GM23248 (cell line): ENCODE results near the gene C10orf105. TPM values are rescaled to one million over a fixed set of nuclear protein-coding genes. Genes with fewer than 3 reads are reported as not detected.

Source experiments
- DNase-seq: peaks from one replicate; pipeline ENCODE4 v3.0.0-alpha.2; 2015
- H2AFZ ChIP-seq: fragments of 200-600 bp; sonication (generic); 2 replicates; pipeline ENCODE4 v1.6.1; 2016; ENCODE audit warnings: antibody characterized with exemption
- H3F3A ChIP-seq: fragments of 200-600 bp; sonication (generic); 2 replicates; pipeline ENCODE4 v1.6.1; 2016; ENCODE audit warnings: mild to moderate bottlenecking, antibody characterized with exemption, mixed run types; ENCODE audit not compliant: insufficient read depth
- H3K27ac ChIP-seq: fragments of 200-600 bp; sonication (generic); 2 replicates; pipeline ENCODE4 v1.5.1; 2016; ENCODE audit warnings: mild to moderate bottlenecking
- H3K27me3 ChIP-seq: fragments of 200-600 bp; sonication (generic); replicated peaks from 2 replicates; pipeline ENCODE4 v1.6.1; 2016; ENCODE audit warnings: mild to moderate bottlenecking; ENCODE audit not compliant: insufficient read depth
- H3K36me3 ChIP-seq: fragments of 200-600 bp; sonication (generic); 2 replicates; pipeline ENCODE4 v1.6.1; 2016; ENCODE audit warnings: low read depth, mild to moderate bottlenecking
- H3K4me1 ChIP-seq: fragments of 200-600 bp; sonication (generic); 2 replicates; pipeline ENCODE4 v1.6.1; 2016; ENCODE audit warnings: mild to moderate bottlenecking; ENCODE audit not compliant: insufficient read depth
- H3K4me2 ChIP-seq: fragments of 200-600 bp; sonication (generic); one replicate; pipeline ENCODE4 v1.6.1; 2016; ENCODE audit warnings: mild to moderate bottlenecking; ENCODE audit not compliant: unreplicated experiment
- H3K4me3 ChIP-seq: fragments of 200-600 bp; sonication (generic); 2 replicates; pipeline ENCODE4 v1.5.1; 2016; ENCODE audit warnings: mild to moderate bottlenecking
- H3K79me2 ChIP-seq: fragments of 200-600 bp; sonication (generic); 2 replicates; pipeline ENCODE4 v1.6.1; 2016; ENCODE audit warnings: mild to moderate bottlenecking; ENCODE audit not compliant: insufficient read depth
- H3K9ac ChIP-seq: fragments of 200-600 bp; sonication (generic); 2 replicates; pipeline ENCODE4 v1.6.1; 2016; ENCODE audit warnings: mild to moderate bottlenecking
- H3K9me2 ChIP-seq: fragments of 200-600 bp; sonication (generic); 2 replicates; pipeline ENCODE4 v1.6.1; 2016; ENCODE audit warnings: mixed run types, mild to moderate bottlenecking, moderate library complexity; ENCODE audit not compliant: insufficient read depth
- H3K9me3 ChIP-seq: fragments of 200-600 bp; sonication (generic); one replicate; pipeline ENCODE4 v1.6.1; 2017; ENCODE audit warnings: low read depth
- H4K20me1 ChIP-seq: fragments of 200-600 bp; sonication (generic); 2 replicates; pipeline ENCODE4 v1.6.0; 2016; ENCODE audit not compliant: insufficient read depth
- EZH2 ChIP-seq: fragments of 200-600 bp; sonication (generic); IDR thresholded peaks from 2 replicates; pipeline ENCODE4 v1.6.1; 2018; ENCODE audit warnings: antibody characterized with exemption, mild to moderate bottlenecking; ENCODE audit not compliant: insufficient read depth, poor library complexity, severe bottlenecking
- EZH2phosphoT487 ChIP-seq: fragments of 200-600 bp; sonication (generic); IDR thresholded peaks from 2 replicates; pipeline ENCODE4 v1.6.1; 2018; ENCODE audit warnings: antibody characterized with exemption, moderate library complexity, mild to moderate bottlenecking, low read depth; ENCODE audit not compliant: insufficient read depth
- WGBS, 2 experiments: methylation state at CpG; one replicate each; pipeline ENCODE4 v1.1.6; 2015 to 2017; ENCODE audit warnings: low lambda C conversion rate in 2 of 2, low coverage in 1 of 2; ENCODE audit errors: missing lambda C conversion rate in 2 of 2; 5-methylcytosine and 5-hydroxymethylcytosine counted together
- in situ Hi-C: fragments of 300-500 bp; cut with MboI; formaldehyde crosslinking; loops from 2 replicates; pipeline ENCODE4 v1.15.0; 2020
- polyA plus RNA-seq: library from polyadenylated mRNA; unstranded; fragments of >200 nt; fragmentation: Nextera tagmentation; extraction: Ambion mirVana; gene quantifications from 2 replicates; pipeline ENCODE4 v1.2.1, GENCODE V29; 2016
- total RNA-seq: library from RNA; depleted of rRNA; stranded (reverse); fragments of >200 nt; shearing (Covaris generic); gene quantifications from 2 replicates; pipeline ENCODE4 v1.2.3, GENCODE V29; 2014

The C10orf105 gene
- total and polyA plus RNA-seq, 2 experiments from 2014 or later, result not detected

DNA sequence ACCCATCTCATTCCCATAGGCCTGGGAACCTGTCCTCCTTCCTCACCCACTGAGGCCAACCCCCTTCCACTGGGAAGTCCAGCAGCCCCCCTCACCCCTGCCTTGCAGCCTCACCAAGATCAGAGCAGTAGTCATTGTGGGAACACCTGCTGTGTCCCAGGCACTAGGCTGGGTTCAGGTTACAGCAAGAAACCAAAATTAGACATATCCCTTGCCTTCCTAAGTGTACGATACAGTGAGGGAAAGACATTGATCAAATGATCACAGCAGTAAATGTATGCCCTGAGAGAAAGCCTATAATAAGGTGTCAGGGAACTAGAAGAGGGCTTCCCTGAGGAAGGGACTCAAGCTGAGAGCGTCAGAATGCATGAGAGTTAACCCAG lies 17.0 kb upstream of the C10orf105 start:
- no peaks in the 10 kb centered on the region for H3K79me2 ChIP-seq
- H3K4me1 ChIP-seq, result peaks cover 11% of the 10 kb centered on the region
- no peak overlapping the region for H3K9ac ChIP-seq
- no peaks in the 10 kb centered on the region for H3K27me3 ChIP-seq
- H3K4me3 ChIP-seq, result no peak overlapping the region
- H3K9me2 ChIP-seq, result no peaks in the 10 kb centered on the region
- TF ChIP-seq EZH2 (no peak), EZH2phosphoT487 (no peak)
- no peak for DNase-seq
- 0 out of 2 replicates have a peak, but pooled peaks cover 5% of the 10 kb centered on the region for H3F3A ChIP-seq
- 89 to 91% methylated on average over 2 of the region's 2 CpGs for WGBS, 2 experiments
- in situ Hi-C loops, result no loop called here
- no peak overlapping the region for H3K4me2 ChIP-seq
- H3K27ac ChIP-seq, result no peak overlapping the region
- H3K36me3 ChIP-seq, result no peaks in the 10 kb centered on the region
- no peaks in the 10 kb centered on the region for H4K20me1 ChIP-seq
- no peak overlapping the region for H2AFZ ChIP-seq
- no peaks in the 10 kb centered on the region for H3K9me3 ChIP-seq

- no peaks in the 10 kb centered on the region for H3K36me3 ChIP-seq
- no peaks in the 10 kb centered on the region for H3K27me3 ChIP-seq
- no peaks in the 10 kb centered on the region for H3K79me2 ChIP-seq
- WGBS, 2 experiments, result 85 to 88% methylated on average over 16 of the region's 16 CpGs
- DNase-seq, result no peak
- no peaks in the 10 kb centered on the region for H3K9me3 ChIP-seq
- H3K27ac ChIP-seq, result no peak overlapping the region
- no peaks in the 10 kb centered on the region for H4K20me1 ChIP-seq
- H3K4me1 ChIP-seq, result peaks cover 11% of the 10 kb centered on the region
- H3K9ac ChIP-seq, result no peak overlapping the region
- no peak for TF ChIP-seq EZH2
- TF ChIP-seq EZH2phosphoT487, result no peak
- H3F3A ChIP-seq, result 0 out of 2 replicates have a peak, but pooled peaks cover 5% of the 10 kb centered on the region
- H3K4me3 ChIP-seq, result no peak overlapping the region
- no peak overlapping the region for H2AFZ ChIP-seq
- H3K9me2 ChIP-seq, result no peaks in the 10 kb centered on the region
- no peak overlapping the region for H3K4me2 ChIP-seq
- in situ Hi-C loops, result no loop called here
Measured at GRCh38 chr10:71735709-71736569, 16.4 kb upstream of the C10orf105 start.

DNA sequence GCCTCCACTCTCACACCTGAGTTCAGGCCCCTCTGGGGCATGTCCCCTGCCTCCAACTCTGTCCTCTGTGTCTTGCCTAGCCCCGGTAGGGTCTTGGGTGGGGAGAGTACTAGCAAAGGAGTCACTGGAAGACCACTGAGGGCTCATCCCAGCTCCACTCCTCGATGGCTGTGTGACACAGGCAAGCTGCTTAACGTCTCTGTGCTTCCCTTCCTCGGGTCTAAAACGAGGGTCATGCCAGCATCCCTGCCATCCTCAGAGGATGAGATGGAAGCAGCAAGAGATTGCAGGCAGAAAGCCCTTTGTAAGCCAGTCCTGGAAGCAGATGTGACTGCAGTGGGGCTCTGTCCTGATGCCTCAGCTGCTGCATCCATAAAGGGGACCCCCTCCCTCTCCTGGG lies 15.2 kb upstream of the C10orf105 start:
- no peak overlapping the region for H3K9ac ChIP-seq
- H3K9me2 ChIP-seq, result no peaks in the 10 kb centered on the region
- 0 out of 2 replicates have a peak, but pooled peaks cover 5% of the 10 kb centered on the region for H3F3A ChIP-seq
- no peak for DNase-seq
- no peak overlapping the region for H3K4me3 ChIP-seq
- TF ChIP-seq EZH2 (no peak), EZH2phosphoT487 (no peak)
- in situ Hi-C loops, result no loop called here
- no peak overlapping the region for H3K4me2 ChIP-seq
- H4K20me1 ChIP-seq, result no peaks in the 10 kb centered on the region
- H3K27me3 ChIP-seq, result no peaks in the 10 kb centered on the region
- 44 to 48% methylated on average over 5 of the region's 5 CpGs for WGBS, 2 experiments
- H2AFZ ChIP-seq, result no peak overlapping the region
- no peaks in the 10 kb centered on the region for H3K9me3 ChIP-seq
- H3K79me2 ChIP-seq, result no peaks in the 10 kb centered on the region
- no peak overlapping the region for H3K27ac ChIP-seq
- H3K4me1 ChIP-seq, result peaks cover 11% of the 10 kb centered on the region
- no peaks in the 10 kb centered on the region for H3K36me3 ChIP-seq

GRCh38 chr10:71731791-71732190 lies 12.2 kb upstream of the C10orf105 start:
- 94% methylated on average over 12 of the region's 12 CpGs for WGBS, 2 experiments
- in situ Hi-C loops, result no loop called here
- no peak overlapping the region for H3K4me3 ChIP-seq
- DNase-seq, result no peak
- no peaks in the 10 kb centered on the region for H3K9me2 ChIP-seq
- H3F3A ChIP-seq, result no peaks in the 10 kb centered on the region
- H4K20me1 ChIP-seq, result no peaks in the 10 kb centered on the region
- no peaks in the 10 kb centered on the region for H3K9me3 ChIP-seq
- no peak overlapping the region for H3K4me2 ChIP-seq
- H3K79me2 ChIP-seq, result no peaks in the 10 kb centered on the region
- TF ChIP-seq EZH2 (no peak), EZH2phosphoT487 (no peak)
- no peak overlapping the region for H3K9ac ChIP-seq
- no peak overlapping the region for H3K27ac ChIP-seq
- H2AFZ ChIP-seq, result no peak overlapping the region
- H3K36me3 ChIP-seq, result no peaks in the 10 kb centered on the region
- H3K27me3 ChIP-seq, result no peaks in the 10 kb centered on the region
- 0 out of 2 replicates have a peak, but pooled peaks cover 12% of the 10 kb centered on the region for H3K4me1 ChIP-seq
